Thymus (tissue), 11 donors: ENCODE data around the gene PRPS1. TPM values are rescaled to one million over a fixed set of nuclear protein-coding genes. Genes with fewer than 3 reads are reported as not detected.
A peak's percentile ranks its signal among the peaks of the same experiment; 100 is the strongest.

ENCODE experiments used
- DNase-seq, 9 donors: peaks; one replicate each; pipeline ENCODE4 v3.0.0-alpha.2; 2013; ENCODE audit warnings: low spot score in 9 of 9, low read depth in 6 of 9, missing footprints in 1 of 9
- H3K27ac ChIP-seq, 2 donors: one replicate each; pipeline ENCODE4 v1.5.1; 2013; ENCODE audit warnings: control low read depth in 1 of 2, low read depth in 1 of 2, low read length in 1 of 2, mild to moderate bottlenecking in 1 of 2, moderate library complexity in 1 of 2
- H3K27me3 ChIP-seq, 2 donors: one replicate each; pipeline ENCODE4 v1.5.1; 2013; ENCODE audit warnings: low read length in 1 of 2; ENCODE audit not compliant: control insufficient read depth in 2 of 2, insufficient read depth in 1 of 2
- H3K36me3 ChIP-seq, 2 donors: one replicate each; pipeline ENCODE4 v1.5.1; 2013; ENCODE audit warnings: low read length in 1 of 2, mild to moderate bottlenecking in 1 of 2, moderate library complexity in 1 of 2; ENCODE audit not compliant: control insufficient read depth in 2 of 2, insufficient read depth in 2 of 2
- H3K4me1 ChIP-seq, 2 donors: one replicate each; pipeline ENCODE4 v1.5.1; 2013; ENCODE audit warnings: low read length in 2 of 2; ENCODE audit not compliant: control insufficient read depth in 2 of 2, insufficient read depth in 2 of 2
- H3K4me3 ChIP-seq, 2 donors: one replicate each; pipeline ENCODE4 v1.5.1; 2013; ENCODE audit warnings: low read length in 2 of 2, control low read depth in 1 of 2, mild to moderate bottlenecking in 1 of 2
- H3K9me3 ChIP-seq, 2 donors: one replicate each; pipeline ENCODE4 v1.5.1; 2013; ENCODE audit warnings: low read length in 1 of 2, mild to moderate bottlenecking in 1 of 2; ENCODE audit not compliant: control insufficient read depth in 2 of 2, insufficient read depth in 1 of 2
- WGBS: extraction: QIAGEN DNeasy Blood & Tissue Kit; methylation state at CpG from one replicate; pipeline ENCODE4 v1.1.7; 2013; 5-methylcytosine and 5-hydroxymethylcytosine counted together
- polyA plus RNA-seq: library from polyadenylated mRNA; stranded (reverse); fragments of 200-250 nt; gene quantifications from one replicate; pipeline ENCODE4 v1.2.3, GENCODE V29; 2013
- total RNA-seq: library from RNA; stranded (reverse); fragments of 120-200 nt; gene quantifications from one replicate; pipeline ENCODE4 v1.2.4, GENCODE V29; 2013
- donor health status: healthy.

PRPS1 gene
- total and polyA plus RNA-seq, 2 donors = 26.4 to 41.7 TPM

DNA sequence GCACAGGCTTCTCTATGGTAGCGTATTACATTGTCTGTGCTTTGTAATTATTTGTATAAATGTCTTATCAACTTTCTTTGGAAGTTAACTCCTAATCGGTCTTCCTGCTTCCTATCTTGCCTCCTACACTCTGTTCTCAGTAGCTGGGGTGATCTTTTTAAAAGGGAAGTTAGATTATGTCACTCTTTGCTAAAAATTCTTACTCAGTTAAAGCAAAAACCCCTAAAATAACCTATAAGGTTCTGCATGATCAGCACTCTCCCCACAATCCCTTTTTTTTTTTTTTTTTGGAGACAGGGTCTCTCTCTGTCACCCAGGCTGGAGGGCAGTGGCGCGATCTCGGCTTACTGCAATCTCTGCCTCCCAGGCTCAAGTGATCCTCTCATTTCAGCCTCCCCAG, 2.6 kb upstream of the PRPS1 start:
- Histone ChIP-seq H3K27me3 (no peaks in the 10 kb centered on the region), H3K9me3 (no peaks in the 10 kb centered on the region), H3K4me3 (no peak overlapping the region), H3K4me1 (no peaks in the 10 kb centered on the region), H3K27ac (no peak overlapping the region), H3K36me3 (no peaks in the 10 kb centered on the region)
- no peak for DNase-seq
- WGBS = 92% methylated on average over 5 of the region's 5 CpGs

DNA sequence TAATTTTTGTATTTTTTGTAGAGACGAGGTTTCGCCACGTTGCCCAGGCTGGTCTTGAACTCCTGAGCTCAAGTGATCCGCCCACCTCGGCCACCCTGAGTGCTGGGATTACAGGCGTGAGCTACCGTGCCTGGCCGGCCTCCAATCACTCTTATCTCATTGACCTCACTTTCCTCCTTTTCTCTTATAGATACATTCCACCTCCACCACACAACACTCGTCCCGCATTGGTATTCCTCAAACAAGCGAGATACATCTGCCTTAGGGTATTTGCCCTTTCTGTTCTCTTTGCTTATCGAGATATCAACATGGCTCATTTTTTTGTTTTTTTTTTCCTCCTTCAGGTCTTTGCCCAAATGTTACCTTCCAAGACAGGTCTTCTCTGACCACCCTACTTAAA, 1.8 kb upstream of the PRPS1 start:
- Histone ChIP-seq H3K36me3 (no peaks in the 10 kb centered on the region), H3K4me3 (no peak overlapping the region), H3K4me1 (no peaks in the 10 kb centered on the region), H3K27me3 (no peaks in the 10 kb centered on the region), H3K9me3 (no peaks in the 10 kb centered on the region), H3K27ac (no peak overlapping the region)
- DNase-seq = no peak
- 98% methylated on average over 12 of the region's 12 CpGs for WGBS

DNA sequence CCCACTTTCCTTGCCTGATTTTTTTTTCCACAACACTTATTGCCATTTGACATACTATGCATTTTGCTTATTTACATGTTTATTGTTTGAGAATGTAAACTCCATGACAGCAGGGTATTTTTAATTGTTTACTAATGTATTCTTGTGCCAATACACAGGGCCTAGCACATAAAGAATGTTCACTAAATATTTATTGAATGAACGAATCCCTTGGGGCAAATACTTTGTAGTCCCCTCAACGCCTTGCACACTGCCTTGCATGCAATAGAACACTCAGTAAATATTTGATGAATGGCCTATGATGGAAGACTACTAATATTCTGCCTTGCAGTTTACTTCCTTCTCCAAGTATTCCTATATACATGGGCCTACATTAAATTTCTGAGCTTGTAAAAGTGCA, 1.4 kb upstream of the PRPS1 start:
- Histone ChIP-seq H3K9me3 (no peaks in the 10 kb centered on the region), H3K27me3 (no peaks in the 10 kb centered on the region), H3K27ac (no peak overlapping the region), H3K36me3 (no peaks in the 10 kb centered on the region), H3K4me1 (no peaks in the 10 kb centered on the region), H3K4me3 (no peak overlapping the region)
- no peak for DNase-seq
- WGBS = 93% methylated on average over 2 of the region's 2 CpGs

DNA sequence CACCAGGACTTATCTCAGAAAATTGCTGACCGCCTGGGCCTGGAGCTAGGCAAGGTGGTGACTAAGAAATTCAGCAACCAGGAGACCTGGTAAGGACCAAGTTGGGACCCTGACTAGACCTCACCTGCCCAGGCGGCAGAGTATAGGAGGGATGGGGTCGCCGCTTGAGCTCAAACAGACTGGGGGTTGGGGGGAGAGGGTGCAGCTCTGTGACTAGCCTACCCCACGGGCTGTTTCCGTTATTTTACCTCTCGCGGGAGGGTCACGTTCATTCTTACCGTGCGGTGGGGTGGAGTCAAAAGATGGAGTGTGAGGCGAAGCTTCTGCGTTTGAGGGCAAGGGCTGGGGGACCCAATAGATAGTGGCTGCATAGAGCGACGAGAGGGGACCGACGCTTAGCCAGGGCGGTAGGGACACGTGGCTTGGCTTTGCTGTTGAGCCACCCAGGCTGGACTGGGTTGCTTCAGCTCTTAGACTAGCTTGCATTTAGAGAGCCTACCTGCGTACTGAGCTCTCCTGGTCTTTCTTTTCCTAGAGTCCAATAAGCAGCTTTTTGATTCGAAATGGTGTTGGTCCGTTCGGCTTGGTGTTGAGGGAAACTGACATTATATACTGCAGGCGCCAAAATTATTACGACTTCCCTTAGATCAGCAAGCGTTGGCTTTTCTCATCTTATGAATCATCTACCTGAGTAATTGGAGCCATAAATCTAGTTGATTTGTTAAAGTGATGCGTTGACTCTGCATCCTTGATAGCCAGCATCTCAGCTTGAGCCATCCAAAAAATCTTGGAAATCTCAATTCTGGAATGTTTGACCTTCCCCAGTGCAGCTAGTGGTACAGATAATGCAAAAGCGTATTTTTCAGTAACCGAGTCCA, 591 bp downstream of the PRPS1 start:
- under 1% methylated on average over 29 of the region's 29 CpGs for WGBS
- H3K36me3 ChIP-seq = no peaks in the 10 kb centered on the region
- H3K4me1 ChIP-seq = no peaks in the 10 kb centered on the region
- DNase-seq = peak in 7 of 9 donors; percentile 12 to 74 (median 35)
- peak overlapping the region; percentile 64 to 78 for H3K4me3 ChIP-seq
- no peaks in the 10 kb centered on the region for H3K9me3 ChIP-seq
- peak overlapping the region; percentile 85 to 86 for H3K27ac ChIP-seq
- H3K27me3 ChIP-seq = no peaks in the 10 kb centered on the region

DNA sequence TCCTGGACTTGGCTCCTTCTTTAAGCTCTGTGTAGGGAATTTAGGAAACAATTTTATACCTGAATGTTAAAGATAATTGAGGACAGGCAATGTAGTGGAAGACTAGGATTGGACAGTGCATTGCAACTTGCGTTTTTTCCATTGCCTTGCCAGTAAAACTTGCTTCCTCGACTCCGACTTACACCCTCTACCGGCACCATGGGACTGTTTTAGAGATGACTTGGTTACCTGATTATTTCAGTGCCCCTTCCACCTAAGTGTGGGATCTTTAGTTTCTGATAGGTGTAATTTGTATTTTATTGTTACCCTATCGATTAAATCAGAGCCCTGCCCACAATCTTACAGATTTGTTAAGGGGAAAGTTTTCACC, 1.2 kb downstream of the PRPS1 start:
- Histone ChIP-seq H3K36me3 (no peaks in the 10 kb centered on the region), H3K27ac (no peak overlapping the region), H3K4me3 (peak overlapping the region; percentile 64 to 78), H3K27me3 (no peaks in the 10 kb centered on the region), H3K4me1 (no peaks in the 10 kb centered on the region), H3K9me3 (no peaks in the 10 kb centered on the region)
- DNase-seq = peak in 3 of 9 donors; percentile 1 to 31 (median 14)
- WGBS = 3% methylated on average over 5 of the region's 5 CpGs

DNA sequence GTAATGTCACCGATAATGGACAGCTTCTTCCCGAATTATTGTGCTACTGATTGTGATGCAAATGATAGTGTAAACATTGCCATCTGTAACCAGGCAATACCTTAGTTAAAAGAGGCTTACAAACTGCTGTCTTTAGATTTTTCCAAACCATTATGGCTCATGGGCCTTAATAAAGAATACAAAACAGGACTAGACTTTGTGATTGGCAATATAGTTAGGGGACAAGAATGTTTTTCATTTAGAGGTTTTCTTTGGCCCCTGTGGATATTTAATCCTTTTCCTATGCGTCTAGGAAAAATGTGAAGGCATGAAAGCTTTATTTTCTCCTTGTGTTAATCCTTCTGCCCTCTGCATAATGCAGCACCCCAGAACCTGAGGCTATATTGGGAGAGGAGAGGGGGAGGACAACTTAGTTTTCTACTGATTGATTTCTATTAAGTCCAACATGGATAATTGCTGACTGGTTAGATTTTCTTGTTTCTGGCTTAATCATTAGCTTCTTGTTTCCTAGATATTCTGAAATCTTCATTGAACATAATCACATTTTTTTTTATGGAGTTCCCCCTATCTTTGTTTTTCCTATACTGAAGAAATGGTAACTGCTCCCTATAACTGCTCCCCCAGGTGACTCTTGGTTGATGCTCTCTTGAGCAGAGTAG, 1.9 kb downstream of the PRPS1 start:
- Histone ChIP-seq H3K27ac (no peak overlapping the region), H3K4me3 (peak overlapping the region in 1 of 2 donors; percentile 78)
- WGBS = 57% methylated on average over 3 of the region's 3 CpGs

DNA sequence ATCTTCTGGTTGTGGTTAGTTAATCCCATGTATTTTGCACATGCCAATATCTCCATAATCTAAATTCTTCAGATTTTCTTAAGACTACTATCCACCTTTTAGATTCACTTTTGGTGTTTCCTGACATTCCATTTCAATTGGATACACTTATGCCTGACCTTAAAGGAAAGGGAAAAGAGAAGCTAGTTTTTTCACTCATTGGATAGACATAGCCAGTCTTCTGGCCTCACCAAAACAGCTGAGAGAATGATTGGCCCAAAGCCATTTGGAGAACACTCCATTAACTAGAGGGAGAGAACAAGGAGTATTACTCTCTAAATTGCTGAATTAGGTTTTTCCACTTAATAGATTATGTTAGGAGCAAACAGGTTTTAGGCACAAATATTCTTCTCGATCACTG, 4.0 kb downstream of the PRPS1 start:
- H3K4me3 ChIP-seq = no peak overlapping the region
- H3K4me1 ChIP-seq = no peaks in the 10 kb centered on the region
- H3K27me3 ChIP-seq = no peaks in the 10 kb centered on the region
- 100% methylated on average over 1 of the region's 1 CpG for WGBS
- H3K9me3 ChIP-seq = no peaks in the 10 kb centered on the region
- H3K36me3 ChIP-seq = no peaks in the 10 kb centered on the region
- DNase-seq = no peak
- H3K27ac ChIP-seq = no peak overlapping the region

More for the DNA sequence above, 1.9 kb downstream of the PRPS1 start:
- no peaks in the 10 kb centered on the region for H3K9me3 ChIP-seq
- no peaks in the 10 kb centered on the region for H3K27me3 ChIP-seq
- DNase-seq = no peak
- H3K36me3 ChIP-seq = no peaks in the 10 kb centered on the region
- H3K4me1 ChIP-seq = no peaks in the 10 kb centered on the region

DNA sequence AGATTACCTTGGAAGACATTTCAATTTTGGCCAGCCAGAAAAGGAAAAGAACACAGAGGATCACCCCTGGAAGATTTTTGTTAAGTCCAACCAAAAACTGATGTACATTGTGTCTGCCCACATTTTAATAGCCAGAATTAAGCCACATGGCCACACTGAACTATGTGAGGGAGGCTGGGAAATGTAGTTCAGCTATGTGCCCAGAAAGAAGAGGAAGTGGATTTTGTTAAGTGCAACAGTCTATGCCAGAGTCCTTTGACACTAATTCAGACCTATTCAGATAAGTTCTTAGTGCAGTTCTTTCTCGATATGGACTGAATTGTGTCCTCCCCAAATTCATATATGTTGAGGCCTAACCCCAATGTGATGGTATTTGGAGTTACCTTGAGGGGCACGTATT, 18.4 kb downstream of the PRPS1 start:
- Histone ChIP-seq H3K27me3 (no peaks in the 10 kb centered on the region), H3K36me3 (peaks cover 26 to 28% of the 10 kb centered on the region in 2 donors), H3K27ac (no peak overlapping the region), H3K9me3 (no peaks in the 10 kb centered on the region), H3K4me3 (no peak overlapping the region), H3K4me1 (no peaks in the 10 kb centered on the region)
- 92% methylated on average over 2 of the region's 2 CpGs for WGBS
- DNase-seq = no peak

DNA sequence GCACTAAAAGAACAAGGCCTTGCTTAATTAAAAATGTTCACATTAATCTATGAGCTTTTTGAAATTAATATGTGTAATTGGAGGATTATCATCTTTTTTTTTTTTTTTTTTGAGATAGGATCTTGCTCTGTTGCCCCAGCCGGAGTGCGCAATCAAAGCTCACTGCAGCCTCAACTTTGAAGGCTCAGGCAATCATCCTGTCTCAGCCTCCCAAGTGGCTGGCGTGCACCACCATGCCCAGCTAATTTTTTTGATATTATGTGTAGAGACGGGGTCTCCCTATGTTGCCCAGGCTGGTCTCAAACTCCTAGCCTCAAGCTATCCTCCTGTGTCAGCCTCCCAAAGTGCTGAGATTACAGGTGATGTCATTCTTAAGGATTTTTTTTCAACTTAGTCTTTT, 20.0 kb downstream of the PRPS1 start:
- peaks cover 26 to 31% of the 10 kb centered on the region in 2 donors for H3K36me3 ChIP-seq
- no peaks in the 10 kb centered on the region for H3K27me3 ChIP-seq
- H3K4me3 ChIP-seq = no peak overlapping the region
- H3K9me3 ChIP-seq = no peaks in the 10 kb centered on the region
- DNase-seq = no peak
- 100% methylated on average over 4 of the region's 4 CpGs for WGBS
- no peaks in the 10 kb centered on the region for H3K4me1 ChIP-seq
- no peak overlapping the region for H3K27ac ChIP-seq
